ENCODE measurements around the gene GFRA1.

Gene GFRA1, protein sequence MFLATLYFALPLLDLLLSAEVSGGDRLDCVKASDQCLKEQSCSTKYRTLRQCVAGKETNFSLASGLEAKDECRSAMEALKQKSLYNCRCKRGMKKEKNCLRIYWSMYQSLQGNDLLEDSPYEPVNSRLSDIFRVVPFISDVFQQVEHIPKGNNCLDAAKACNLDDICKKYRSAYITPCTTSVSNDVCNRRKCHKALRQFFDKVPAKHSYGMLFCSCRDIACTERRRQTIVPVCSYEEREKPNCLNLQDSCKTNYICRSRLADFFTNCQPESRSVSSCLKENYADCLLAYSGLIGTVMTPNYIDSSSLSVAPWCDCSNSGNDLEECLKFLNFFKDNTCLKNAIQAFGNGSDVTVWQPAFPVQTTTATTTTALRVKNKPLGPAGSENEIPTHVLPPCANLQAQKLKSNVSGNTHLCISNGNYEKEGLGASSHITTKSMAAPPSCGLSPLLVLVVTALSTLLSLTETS

DNA sequence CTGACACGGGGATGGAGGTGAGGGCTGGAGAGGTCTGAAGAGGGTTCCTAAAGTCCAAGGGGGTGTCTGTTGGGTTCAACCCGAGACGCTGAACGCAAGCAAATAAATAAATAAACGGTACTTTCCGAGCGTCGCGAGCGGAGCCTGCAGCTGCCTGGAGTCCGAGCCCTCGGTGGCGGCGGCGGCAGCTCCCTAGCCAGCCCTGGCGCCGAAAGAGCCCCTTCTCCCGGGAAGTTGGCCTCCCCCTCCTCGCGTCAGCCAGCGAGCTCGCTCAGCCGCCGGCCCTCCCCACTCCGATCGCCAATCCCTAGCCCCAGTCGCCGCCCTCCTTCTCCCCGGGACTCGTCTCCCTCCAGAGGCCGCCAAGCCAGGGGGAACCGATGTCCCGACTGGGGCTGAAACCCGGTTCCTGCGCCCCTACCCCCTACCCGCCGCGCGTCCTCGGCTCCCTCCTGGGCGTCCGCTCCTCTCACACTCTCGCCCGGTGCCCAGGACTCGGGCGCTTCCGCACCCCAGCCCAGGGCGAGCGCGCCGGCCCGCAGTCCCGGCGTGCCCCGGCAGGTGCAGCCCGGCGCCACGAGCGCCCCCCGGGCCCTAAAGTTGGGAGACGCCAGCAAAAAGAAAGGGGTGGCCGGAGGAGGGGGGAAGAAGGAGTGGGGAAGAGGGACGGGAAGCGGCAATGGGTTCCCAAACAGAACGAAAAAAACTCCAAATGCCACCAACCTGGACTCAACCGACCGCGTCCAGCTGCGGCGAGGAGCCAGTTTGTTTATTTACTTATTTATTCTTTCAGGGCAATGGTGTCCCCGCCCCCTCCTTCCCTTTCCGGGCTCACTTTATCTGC, at the start of gene GFRA1:
Gene GFRA1, minus strand, starts transcription at position 767 of the 844 bp plus-strand sequence. CDS start 1,177 bp downstream, outside the sequence.
- no peak for DNase-seq

DNA sequence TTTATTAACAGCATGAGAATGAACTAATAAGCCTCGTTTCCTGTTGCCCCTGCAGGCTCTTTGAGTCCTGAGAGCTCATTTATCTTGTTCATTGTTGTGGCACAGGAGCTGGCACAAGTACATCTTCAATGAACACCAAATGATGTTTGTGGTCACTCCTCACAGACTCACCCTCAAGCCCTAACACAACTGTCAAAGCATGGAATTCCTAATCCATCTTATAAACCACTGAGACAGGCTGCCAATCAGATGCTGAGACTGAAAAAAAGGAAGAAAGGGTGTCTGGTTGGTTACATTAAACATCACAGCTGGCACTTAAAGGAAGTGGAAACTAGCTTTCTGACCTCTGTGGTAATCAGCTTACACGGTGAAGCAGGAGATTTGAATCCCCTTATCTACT, 43.5 kb upstream of the GFRA1 start:
- no peak for DNase-seq

DNA sequence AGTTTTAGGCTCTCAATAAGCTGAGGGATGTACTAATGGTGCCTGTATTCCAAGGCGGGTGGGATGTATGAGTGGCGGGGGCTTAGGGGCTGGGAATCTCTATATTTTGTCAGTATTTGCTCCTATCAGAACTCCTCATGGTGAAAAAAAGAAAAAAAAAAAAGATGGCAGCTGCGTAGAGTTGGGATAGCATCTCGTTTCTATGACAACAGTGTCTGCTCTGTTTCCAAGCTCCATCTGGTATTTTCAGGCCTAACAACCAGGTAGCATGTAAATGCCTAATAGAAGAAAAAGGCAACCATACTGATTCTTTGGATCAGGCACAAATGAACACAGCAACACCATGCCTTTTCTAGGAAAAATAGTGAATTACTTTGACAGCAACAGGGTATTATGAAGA, 39.5 kb upstream of the GFRA1 start:
- DNase-seq, result no peak

DNA sequence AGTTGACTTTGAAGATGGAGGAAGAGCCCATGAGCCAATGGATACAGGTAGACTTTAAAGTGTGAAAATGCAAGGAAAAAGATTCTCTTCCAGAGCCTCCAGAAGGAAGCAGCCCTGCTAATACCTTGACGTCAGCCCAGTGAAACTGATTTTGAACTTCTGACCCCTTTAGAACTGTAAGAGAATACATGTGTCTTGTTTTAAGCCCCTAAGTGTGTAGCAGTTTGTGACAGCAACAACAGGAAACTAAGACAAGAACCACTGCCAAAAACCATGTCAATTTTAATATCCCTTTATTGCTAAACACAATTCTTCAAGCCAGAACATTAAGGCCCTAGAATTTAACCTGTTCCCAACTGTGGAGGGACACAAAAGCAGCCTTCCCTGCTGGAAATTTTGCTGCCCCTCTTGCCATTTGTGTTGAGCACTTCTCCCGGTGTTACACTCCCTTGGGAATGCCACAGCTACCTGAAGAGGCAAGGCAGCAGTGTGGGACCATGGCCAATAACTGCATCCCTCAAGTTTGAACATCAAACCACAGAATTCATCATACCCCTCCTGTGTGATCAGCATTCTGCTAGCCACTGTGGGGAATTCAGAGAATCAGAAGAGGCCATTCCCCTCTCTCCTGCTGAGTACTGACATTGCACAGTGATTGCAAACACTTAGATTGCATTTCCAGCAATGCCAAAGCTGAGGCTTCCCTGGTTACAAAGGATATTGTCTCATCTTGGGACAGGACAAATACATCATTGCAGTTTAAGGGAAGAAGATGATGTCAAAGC, 38.9 kb upstream of the GFRA1 start:
- DNase-seq, result no peak

DNA sequence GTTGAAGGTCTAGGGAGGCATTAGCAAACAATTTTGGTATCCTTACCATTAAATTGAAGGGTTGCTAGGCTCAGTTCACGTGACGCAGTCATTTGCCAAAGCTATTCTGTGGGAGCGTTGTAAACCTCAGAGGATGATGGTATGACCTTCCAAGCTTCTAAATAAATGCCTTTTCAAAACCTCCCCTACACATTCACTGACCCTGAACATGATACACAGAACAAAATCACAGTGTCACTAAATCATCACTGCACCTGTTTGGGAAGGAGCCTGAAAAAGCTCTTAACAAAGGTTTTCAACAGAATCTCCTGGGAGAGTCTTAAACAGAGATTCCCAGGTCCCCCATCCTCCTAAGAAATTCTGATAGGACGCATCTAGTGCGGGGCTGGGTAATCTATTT, 38.0 kb upstream of the GFRA1 start:
- DNase-seq, result no peak

DNA sequence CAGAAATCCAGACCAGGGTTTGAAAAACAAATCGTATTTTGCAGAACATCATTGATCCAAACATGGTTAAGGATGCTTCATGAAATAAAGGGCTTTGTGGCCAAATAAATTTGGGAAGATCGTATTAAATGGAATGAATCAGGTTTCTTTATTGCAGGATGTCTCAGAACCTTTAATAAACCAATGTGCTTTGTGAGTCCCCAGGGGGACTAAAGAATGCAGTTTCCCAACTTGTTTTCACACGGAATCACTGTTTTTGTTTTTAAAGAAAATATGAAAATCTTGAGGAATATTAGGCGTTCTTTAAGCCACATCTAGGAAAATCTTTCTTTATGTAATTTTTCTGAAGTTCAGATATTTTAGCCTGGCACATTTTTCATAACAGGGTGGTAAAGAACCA, 34.4 kb upstream of the GFRA1 start:
- no peak for DNase-seq

DNA sequence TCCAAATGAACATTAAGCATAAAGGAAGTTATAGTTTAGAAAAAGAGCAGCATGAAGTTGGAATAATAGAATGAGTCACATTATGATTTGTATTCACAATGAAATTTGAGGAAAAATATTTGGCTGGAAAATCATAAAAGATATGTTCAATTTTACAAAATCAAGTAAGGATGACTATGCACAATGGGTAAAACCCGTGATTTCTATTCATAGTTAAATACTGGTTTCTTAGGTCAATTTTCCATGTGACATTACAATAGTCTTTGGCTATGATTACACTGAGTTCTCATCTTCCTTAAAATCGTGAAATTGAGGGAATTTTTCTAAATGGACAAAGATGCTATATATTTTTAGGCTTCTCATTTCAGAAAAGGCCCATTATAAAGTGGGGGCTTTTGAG, 33.8 kb upstream of the GFRA1 start:
- no peak for DNase-seq

DNA sequence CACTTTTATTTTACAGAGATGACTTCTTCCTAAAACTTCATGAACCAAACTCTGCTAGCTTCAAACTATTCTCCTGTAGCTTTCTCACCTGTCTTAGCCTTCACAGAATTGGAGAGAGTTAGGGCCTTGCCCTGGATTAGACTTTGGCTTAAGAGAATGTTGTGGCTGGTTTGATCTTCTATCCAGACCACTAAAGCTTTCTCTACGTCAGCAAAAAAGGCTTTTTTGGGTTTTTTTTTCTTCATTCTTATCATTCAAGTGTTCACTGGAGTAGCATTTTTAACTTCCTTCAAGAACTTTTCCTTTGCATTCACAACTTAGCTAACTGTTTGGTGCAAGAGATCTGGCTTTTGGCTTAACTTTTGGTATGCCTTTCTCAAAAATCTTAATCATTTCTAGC, 31.9 kb upstream of the GFRA1 start:
- DNase-seq, result no peak

DNA sequence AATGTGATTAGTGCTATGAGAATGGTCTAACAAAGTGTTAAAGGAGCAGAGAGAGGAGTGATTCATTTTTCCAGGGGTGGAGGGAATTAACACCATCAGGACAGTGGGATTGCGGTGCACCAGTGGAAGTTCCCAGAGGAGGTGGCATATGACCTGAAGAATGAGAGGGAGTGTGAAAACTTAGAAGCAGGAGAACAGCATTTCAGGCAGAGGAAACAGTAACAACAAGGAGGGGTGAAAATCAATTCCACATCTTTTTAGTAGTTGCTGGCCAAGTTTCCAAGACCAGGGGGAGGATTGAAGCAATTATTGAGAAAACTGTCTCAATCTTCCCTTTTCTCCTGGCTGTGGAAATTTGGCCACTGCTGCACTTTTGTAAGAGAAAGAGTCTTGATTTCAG, 27.5 kb upstream of the GFRA1 start:
- DNase-seq, result no peak

DNA sequence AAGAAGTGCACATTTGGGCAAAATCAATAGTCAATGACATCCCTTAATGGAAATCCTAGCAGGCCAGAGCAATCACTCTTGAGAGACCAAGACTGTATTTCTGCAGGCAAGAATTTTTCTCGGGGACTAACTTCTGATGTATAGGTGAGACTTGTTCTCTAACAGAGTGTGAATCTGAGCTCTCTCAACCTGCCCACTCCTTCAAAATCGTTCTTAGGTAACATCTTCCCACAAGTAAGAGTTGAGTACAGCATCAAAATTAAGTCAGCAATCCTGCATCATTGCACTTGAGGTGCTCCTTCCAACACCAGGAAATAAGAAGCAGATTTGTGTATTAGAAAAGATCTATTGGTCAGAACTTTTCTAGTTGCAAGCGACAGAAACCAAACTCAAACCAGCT, 25.6 kb upstream of the GFRA1 start:
- no peak for DNase-seq

DNA sequence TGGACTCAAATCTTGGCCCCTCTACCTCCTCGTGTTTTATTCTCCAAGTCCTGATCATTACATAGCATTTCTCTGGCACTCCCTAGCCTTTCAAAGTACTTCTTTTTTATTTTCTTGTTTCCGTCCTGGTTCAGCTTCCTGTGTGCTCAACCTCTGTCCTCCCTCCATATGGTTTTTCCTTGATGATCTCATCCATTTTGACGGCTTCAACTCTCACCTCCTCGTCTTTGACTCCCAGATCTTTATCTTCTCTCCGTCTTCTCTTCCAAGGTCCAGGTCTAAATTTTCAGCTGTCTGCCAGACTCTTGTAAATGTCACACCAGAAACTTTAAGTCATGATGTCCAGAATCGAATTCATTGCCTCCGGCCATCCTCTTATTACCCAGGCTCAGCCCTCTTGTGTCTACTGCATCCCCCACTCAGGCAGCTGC, 23.3 kb upstream of the GFRA1 start:
- DNase-seq, result no peak

DNA sequence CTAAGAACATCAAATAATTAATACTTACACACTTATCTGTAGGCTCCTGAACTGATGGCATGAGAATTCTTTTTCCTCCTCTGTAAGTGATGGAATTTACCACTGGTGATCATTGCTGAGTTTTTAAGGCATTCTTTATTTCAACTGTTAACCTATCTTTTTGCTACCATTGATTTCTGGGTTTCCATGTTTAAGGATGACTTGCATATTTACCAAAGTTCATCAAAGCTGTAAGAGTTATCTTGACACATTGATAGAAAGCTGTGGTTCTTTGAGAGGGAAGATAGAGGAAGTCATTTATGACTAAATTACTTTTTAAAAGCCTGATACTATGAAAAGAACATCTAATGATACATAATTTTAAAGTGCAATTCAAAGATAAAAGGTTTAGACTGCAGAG, 19.5 kb upstream of the GFRA1 start:
- DNase-seq, result no peak

DNA sequence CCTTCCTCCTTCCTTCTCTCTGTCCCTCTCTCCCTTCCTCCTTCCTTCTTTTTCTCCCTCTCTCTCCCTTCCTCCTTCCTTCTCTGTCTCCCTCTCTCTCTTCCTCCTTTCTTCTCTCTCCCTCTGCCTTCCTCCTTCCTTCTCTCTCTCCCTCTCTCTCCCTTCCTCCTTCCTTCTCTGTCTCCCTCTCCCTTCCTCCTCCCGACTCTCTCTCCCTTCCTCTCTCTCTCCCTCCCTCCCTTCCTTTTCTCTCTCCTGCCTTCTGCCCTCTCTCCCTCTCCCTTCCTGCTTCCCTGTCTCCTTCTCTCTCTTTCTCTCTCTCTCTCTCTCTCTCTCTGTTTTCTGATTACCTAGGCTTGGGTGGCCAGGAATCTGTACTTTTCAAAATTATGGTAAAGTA, 16.6 kb upstream of the GFRA1 start:
- DNase-seq, result no peak

DNA sequence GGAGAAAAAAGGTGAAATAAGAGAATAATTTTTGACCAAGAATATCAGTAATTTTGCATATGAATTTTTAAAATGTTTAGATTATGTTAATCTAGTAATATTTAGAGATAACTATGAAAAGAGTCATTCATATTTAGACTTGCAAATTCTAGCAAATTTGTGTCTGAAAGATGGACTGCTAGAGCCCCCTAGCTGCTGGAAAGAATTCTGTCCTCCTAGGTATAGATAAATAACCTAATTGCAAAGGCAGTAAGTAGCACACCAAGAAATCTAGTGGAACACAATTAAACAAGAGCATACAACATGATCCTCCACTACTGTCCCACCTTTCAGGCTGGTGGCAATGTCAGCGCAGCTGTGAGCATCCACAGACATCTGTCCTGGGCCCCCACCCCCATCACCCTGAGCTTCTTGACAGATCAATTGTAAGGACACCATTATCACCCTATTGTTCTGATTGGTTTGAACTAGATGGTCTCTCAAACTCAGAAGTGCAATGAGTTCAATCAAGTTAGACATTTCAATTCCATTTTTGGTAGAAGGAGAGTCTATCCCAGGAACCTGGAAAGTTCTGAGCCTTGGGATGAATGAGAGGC, 15.0 kb upstream of the GFRA1 start:
- no peak for DNase-seq

DNA sequence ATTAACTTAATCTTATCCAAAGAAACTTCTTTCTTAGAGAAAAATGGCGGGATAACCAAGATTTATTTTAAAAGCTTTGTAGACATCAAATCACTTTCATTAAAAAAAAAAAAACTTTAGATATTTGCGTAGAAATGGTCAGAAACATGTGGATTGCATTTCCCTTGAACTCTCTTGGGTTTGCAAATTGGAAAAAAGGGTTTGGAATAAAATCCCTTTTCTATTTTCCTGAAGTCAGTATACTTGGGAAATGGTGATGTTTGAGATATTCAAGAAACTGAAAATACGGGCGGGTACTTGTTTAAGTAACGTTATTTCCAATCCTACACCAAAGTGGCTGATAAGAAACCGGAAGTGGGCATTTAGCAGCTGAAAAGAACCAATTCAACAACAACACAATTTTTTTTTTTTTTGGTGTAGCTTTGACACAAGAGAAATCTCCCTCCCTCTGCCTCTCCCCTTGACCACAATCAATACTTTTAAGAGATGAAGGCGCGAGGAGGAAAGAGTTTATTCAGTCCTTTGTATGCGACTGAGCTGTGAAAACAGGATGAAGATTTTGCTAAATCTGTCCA, 13.7 kb upstream of the GFRA1 start:
- no peak for DNase-seq

DNA sequence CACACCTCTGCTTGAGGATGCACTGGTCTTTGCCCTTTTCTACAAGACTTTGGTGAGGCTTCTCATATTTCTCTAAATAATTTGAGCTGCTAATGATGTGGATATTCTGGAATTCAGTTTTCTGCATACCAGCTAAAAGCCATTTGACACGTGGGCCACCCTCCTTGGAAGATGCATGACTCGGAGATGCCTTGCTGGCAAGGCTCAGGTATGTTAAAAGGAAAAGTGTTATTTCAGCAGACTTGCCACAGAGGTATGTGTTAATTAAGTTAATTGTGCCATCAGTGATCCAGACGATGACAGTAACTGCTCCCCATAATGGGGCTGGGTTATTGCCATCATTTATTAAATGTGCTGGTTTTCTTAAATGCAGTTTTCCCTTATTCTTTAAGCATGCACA, 8.8 kb upstream of the GFRA1 start:
- no peak for DNase-seq

DNA sequence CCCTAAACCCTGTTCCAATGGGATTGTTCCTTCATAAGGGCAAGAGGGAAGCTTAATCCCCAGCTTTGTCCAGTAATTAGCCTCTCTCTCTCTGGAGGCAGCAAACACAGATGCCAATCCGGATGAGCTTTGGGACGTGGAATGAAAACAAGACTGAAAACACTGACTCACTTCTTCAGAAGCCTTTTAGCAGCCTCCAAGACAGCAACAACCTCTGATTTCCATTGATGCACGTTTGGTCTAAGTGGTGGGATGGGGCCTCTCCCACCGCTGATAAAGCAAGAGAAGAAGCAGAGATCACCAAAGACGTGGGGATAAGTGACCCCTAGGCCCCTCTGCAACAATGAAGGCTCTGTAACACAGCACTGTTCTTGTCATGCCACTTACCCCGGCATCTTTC, 5.8 kb upstream of the GFRA1 start:
- no peak for DNase-seq

DNA sequence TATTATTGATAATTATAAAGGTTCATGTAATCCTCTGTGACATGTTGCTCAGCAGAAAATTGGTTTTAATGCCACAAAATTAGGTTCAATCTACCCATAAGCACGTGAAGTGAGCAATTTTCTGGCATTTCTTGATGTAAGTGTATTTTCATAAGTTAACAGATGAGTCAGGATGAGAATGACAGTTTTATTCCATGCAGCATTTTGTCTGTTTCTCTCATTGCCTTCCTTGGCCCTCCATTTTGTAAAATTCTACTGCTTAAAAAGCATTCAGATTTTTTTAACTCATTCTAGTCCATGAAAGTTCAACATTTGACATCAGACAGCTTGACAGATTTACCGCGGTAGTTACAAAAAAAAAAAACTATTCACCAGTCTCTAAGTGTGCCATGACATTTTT, 4.0 kb upstream of the GFRA1 start:
- no peak for DNase-seq

DNA sequence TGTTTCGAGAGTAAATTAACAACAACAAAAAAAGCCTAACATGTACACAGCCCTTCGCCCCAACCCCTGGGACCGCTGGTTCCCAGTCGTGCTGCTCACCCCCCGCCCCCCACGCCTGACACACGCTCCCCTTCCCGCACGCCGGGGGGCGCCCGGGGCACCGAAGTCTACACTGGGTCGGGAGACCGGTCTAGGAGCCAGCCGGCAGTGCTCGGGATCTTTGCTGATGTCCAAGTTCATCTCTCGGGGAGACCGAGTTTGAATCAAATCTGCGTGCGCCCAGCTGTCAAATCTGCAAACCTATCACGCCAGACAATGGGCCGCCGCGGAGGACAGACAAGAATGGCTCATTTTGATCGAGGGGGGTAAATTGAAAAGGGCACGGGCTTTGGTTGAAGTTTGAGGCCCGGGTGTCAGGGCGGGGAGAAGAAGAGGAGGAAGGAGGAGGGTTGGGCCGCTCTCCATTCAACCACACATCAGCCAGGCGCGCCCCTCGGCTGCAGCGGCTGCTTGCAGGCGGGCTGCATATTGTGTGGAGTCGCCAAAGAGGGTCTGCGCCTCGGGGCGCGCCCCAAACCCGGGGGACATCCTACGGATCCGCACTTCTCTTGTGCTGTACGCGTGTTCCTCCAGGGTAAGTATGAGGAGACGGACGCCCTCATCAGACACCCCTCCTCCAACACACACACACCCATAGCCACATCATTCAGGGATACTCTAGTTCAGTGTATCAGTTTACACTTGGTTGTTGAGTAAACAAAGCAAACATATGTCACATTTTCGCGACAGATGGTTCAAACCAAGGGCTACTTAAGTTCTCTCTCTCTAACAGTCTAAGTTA, 1.3 kb upstream of the GFRA1 start:
- no peak for DNase-seq

DNA sequence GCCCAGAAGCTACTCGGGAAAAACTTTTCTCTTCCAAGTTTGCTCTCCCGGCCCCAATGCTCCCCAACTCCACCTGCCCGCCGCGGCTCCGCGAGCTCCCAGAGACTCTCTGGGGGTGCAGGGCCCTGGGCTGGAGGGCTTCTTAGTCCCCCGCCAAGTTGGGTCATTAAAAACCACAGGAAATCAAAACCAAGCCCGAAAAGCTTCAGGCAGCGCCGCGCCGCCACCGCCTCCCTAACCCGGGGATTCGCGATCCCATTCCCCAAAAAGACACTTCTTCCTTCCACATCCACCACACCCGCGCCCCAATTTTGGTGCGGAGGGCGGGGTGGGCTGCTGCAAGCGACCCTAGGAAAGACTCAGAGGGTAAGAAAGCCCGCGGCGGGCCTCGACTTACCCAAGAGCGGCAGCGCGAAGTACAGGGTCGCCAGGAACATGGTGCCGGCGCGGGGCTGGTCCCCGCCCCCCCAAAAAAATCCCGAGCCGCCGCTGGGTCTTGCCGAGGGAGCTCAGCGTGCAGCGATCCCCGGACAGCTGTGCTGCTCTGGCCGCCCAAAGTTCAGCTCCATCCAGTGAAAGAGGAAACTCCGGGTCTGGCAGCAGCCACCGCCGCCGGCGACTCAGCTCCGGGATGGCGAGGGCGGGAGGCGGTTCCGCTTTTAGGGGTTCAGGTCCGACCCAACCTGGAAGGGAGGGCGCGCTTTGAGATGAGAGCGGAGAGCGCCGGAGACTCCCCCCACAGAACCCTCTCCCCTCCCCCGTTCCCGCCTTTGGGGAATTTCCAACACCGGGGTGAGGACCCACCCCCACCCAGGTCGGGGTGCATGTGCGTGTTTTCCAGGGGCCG, 1.2 kb downstream of the GFRA1 start:
- no peak for DNase-seq

All from NCI-H1436 treated with DMSO at 0.1 percent for 48 hours (cell line).